Uterus (tissue), 4 donors: ENCODE results near the gene ENDOD1. TPM values are rescaled to one million over a fixed set of nuclear protein-coding genes. Genes with fewer than 3 reads are reported as not detected.

Experiments used
- DNase-seq, 2 donors: peaks; one replicate each; pipeline ENCODE4 v3.0.0-alpha.2; 2019 to 2020
- H3K27ac ChIP-seq, 2 donors: fragments of 200-600 bp; sonication (generic); 1 replicate in 1 of 2; 2 replicates in 1 of 2; pipeline ENCODE4 v1.5.1; 2016 to 2018
- H3K27me3 ChIP-seq, 2 donors: fragments of 200-600 bp; sonication (generic); one replicate each; pipeline ENCODE4 v1.5.1; 2018 to 2019; ENCODE audit warnings: control low read depth in 1 of 2
- H3K36me3 ChIP-seq, 2 donors: fragments of 200-600 bp; sonication (generic); one replicate each; pipeline ENCODE4 v1.5.1; 2019; ENCODE audit warnings: control low read depth in 1 of 2
- H3K4me1 ChIP-seq, 2 donors: fragments of 200-600 bp; sonication (generic); one replicate each; pipeline ENCODE4 v1.5.1; 2018 to 2019; ENCODE audit warnings: control low read depth in 1 of 2
- H3K4me3 ChIP-seq, 2 donors: fragments of 200-600 bp; sonication (generic); 1 replicate in 1 of 2; 2 replicates in 1 of 2; pipeline ENCODE4 v1.5.1; 2018 to 2019; ENCODE audit warnings: mild to moderate bottlenecking in 1 of 2
- H3K9me3 ChIP-seq, 2 donors: fragments of 200-600 bp; sonication (generic); one replicate each; pipeline ENCODE4 v1.5.1; 2019; ENCODE audit warnings: control low read depth in 1 of 2
- POLR2A ChIP-seq, 2 donors: fragments of 450-650 bp; IDR thresholded peaks; one replicate each; pipeline ENCODE4 v1.6.1; 2016; ENCODE audit warnings: antibody characterized with exemption in 2 of 2, mild to moderate bottlenecking in 1 of 2, moderate library complexity in 1 of 2
- intact Hi-C: fragments of 100-400 bp; cut with DNase I; formaldehyde crosslinking; loops from one replicate; pipeline ENCODE4 v1.15.1; 2023; ENCODE audit warnings: low total_unique reads
- total RNA-seq, 4 donors: library from RNA; depleted of rRNA in 3 of 4; stranded (reverse); fragments of >200 nt in 3 of 4; gene quantifications; one replicate each; pipeline versions ENCODE4 v1.1.0 to v1.2.4, GENCODE V29; 2014 to 2023
- TF ChIP-seq, protein P1 (sequence below), 4 experiments: fragments of 200-600 bp in 2 of 4; fragments of 450-650 bp in 2 of 4; sonication (generic) in 2 of 4; IDR thresholded peaks; one replicate each; pipeline ENCODE4 v1.5.1; 2016 to 2019; ENCODE audit warnings: antibody characterized with exemption in 4 of 4, mild to moderate bottlenecking in 2 of 4, moderate library complexity in 1 of 4
- donor health status: DM: yes; HTN: yes; CAD: no.

Gene ENDOD1
- total RNA-seq, 4 donors from 2014 or later, result 35.0 to 82.9 (median 60.0) TPM

DNA sequence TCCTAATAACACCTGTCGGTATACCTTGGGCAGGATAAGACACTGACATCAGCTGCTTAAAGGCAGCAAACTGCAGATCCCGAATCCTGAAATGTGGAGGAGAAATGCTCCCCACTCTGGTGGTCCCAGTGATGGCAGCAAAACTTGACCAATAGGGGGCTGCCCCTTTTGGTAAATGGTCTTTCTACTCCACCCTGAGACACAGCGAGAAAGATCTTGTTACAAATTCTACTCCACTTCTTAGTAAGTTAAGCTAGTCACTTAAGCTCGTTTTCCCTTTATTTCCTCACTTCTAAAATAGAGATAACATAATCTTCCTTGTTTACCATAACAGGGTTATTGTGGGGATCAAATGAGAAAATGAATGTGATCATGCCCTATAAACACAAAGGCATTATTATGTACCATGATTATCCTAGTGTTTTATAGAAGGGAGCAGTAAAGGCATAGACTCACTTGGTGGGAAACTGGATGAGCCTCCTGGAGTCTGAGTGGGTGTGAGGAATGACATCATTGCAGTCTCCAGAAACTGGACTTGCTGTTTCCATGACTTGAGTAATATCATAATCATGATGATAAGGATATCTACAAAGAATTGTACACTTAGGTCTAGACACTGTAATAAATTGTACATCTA lies 50.9 kb downstream of the ENDOD1 start:
- Histone ChIP-seq H3K27me3 (no peaks in the 10 kb centered on the region), H3K4me3 (no peak overlapping the region), H3K9me3 (no peaks in the 10 kb centered on the region), H3K27ac (no peak overlapping the region), H3K4me1 (no peaks in the 10 kb centered on the region), H3K36me3 (no peaks in the 10 kb centered on the region)
- intact Hi-C loops, result no loop called here
- TF ChIP-seq, protein P1, sequence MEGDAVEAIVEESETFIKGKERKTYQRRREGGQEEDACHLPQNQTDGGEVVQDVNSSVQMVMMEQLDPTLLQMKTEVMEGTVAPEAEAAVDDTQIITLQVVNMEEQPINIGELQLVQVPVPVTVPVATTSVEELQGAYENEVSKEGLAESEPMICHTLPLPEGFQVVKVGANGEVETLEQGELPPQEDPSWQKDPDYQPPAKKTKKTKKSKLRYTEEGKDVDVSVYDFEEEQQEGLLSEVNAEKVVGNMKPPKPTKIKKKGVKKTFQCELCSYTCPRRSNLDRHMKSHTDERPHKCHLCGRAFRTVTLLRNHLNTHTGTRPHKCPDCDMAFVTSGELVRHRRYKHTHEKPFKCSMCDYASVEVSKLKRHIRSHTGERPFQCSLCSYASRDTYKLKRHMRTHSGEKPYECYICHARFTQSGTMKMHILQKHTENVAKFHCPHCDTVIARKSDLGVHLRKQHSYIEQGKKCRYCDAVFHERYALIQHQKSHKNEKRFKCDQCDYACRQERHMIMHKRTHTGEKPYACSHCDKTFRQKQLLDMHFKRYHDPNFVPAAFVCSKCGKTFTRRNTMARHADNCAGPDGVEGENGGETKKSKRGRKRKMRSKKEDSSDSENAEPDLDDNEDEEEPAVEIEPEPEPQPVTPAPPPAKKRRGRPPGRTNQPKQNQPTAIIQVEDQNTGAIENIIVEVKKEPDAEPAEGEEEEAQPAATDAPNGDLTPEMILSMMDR (IDR thresholded peaks at IDR 0.05), result no peak
- TF ChIP-seq POLR2A (IDR thresholded peaks at IDR 0.05), result no peak
- DNase-seq, result no peak

GRCh38 chr11:95142431-95142830 lies 52.8 kb downstream of the ENDOD1 start:
- DNase-seq, result no peak
- intact Hi-C loops, result no loop called here
- Histone ChIP-seq H3K27ac (no peak overlapping the region), H3K9me3 (no peaks in the 10 kb centered on the region), H3K4me3 (no peak overlapping the region), H3K27me3 (no peaks in the 10 kb centered on the region), H3K4me1 (no peaks in the 10 kb centered on the region), H3K36me3 (no peaks in the 10 kb centered on the region)
- TF ChIP-seq POLR2A (IDR thresholded peaks at IDR 0.05), result no peak
- TF ChIP-seq, protein P1 (IDR thresholded peaks at IDR 0.05), result no peak

GRCh38 chr11:95143106-95143681 lies 53.5 kb downstream of the ENDOD1 start:
- H3K27me3 ChIP-seq, result no peaks in the 10 kb centered on the region
- no peaks in the 10 kb centered on the region for H3K9me3 ChIP-seq
- H3K4me1 ChIP-seq, result no peaks in the 10 kb centered on the region
- DNase-seq, result no peak
- no peak overlapping the region for H3K27ac ChIP-seq
- TF ChIP-seq POLR2A (IDR thresholded peaks at IDR 0.05), result no peak
- TF ChIP-seq, protein P1 (IDR thresholded peaks at IDR 0.05), result no peak
- no peaks in the 10 kb centered on the region for H3K36me3 ChIP-seq
- H3K4me3 ChIP-seq, result no peak overlapping the region
- intact Hi-C loops, result no loop called here

DNA sequence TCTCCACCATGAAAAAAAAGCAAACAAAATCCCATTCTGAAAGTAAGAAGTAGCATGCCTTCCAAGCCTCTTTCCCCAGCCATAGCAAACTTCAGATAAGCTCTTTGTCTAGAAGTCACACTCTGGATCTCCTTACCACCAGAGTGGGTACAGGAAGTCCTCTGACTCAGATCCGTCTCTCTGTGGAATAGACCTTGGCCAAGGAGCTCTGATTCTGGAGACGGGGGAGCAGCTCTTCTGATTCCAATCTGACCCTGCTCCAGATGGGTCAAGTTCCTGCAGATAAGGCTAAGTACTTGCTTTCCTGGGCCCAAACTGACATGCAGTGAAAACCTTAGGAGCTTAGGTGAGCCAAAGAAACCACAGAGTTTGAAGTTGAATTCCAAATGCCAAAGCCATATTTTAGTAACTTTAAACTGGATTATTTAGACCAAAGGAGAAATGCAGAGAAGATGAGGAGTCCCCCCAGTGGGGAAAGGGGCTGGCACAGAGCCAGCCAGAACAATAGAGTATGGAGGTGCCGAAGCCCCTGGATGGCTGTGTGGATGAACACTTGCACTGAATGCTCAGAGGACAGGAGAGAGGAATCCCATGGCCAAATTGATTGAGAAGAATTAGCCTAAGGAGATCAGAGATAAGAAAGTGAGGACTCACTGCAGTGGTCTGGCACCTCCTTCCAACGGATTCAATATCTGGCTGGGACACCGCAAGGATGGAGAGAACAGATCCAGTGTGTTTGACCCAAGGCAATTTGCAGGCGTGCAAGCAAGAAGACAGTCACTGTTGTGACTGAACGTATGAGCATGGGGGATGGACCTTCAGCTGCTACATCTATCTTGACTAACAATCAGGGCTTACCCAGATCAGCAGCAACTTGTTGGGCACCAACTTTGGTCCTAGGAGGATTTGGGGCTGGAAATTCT lies 54.9 kb downstream of the ENDOD1 start:
- Histone ChIP-seq H3K36me3 (no peaks in the 10 kb centered on the region), H3K27me3 (no peaks in the 10 kb centered on the region), H3K4me1 (no peaks in the 10 kb centered on the region), H3K9me3 (no peaks in the 10 kb centered on the region), H3K27ac (no peak overlapping the region), H3K4me3 (no peak overlapping the region)
- intact Hi-C loops, result no loop called here
- TF ChIP-seq POLR2A (IDR thresholded peaks at IDR 0.05), result no peak
- TF ChIP-seq, protein P1 (IDR thresholded peaks at IDR 0.05), result no peak
- DNase-seq, result no peak
